HepG2 (cell line): ENCODE data around the gene CCDC126. TPM values are rescaled to one million over a fixed set of nuclear protein-coding genes. Genes with fewer than 3 reads are reported as not detected.

Experiments used
- BRCA1 ChIP-seq: sonication (generic); formaldehyde crosslinking; IDR thresholded peaks from 2 replicates; pipeline ENCODE4 v1.4.0; 2020; ENCODE audit warnings: missing genetic modification reagents
- DR1 ChIP-seq: sonication (generic); formaldehyde crosslinking; IDR thresholded peaks from 2 replicates; pipeline ENCODE4 v1.8.0; 2021; ENCODE audit warnings: mild to moderate bottlenecking, missing genetic modification reagents, inconsistent platforms
- EP300 ChIP-seq, 3 experiments: sonication (generic) in 1 of 3; formaldehyde crosslinking in 1 of 3; IDR thresholded peaks; 2 replicates each; pipeline versions ENCODE4 v1.5.1 to v1.6.1; 2011 to 2020; ENCODE audit warnings: low read depth in 2 of 3, low read length in 2 of 3, borderline replicate concordance in 1 of 3, improper control_type of control experiment in 1 of 3, mild to moderate bottlenecking in 1 of 3, missing genetic modification reagents in 1 of 3, moderate library complexity in 1 of 3
- GPN1 ChIP-seq: sonication (generic); formaldehyde crosslinking; IDR thresholded peaks from 2 replicates; pipeline ENCODE4 v1.5.1; 2020; ENCODE audit warnings: missing genetic modification reagents, borderline replicate concordance
- KLF6 ChIP-seq: IDR thresholded peaks from 2 replicates; pipeline ENCODE4 v1.8.0; 2016; ENCODE audit warnings: missing biosample characterization, missing genetic modification reagents
- POLR2A ChIP-seq, 2 experiments: IDR thresholded peaks; 2 replicates each; pipeline ENCODE4 v1.6.1; 2011; ENCODE audit warnings: low read depth in 2 of 2, low read length in 2 of 2, mild to moderate bottlenecking in 1 of 2, moderate library complexity in 1 of 2; ENCODE audit not compliant: insufficient read depth in 1 of 2
- RBAK ChIP-seq: sonication (generic); formaldehyde crosslinking; IDR thresholded peaks from 2 replicates; pipeline ENCODE4 v1.5.1; 2020; ENCODE audit warnings: mild to moderate bottlenecking, missing genetic modification reagents
- RELA ChIP-seq: sonication (generic); formaldehyde crosslinking; IDR thresholded peaks from 2 replicates; pipeline ENCODE4 v1.4.0; 2020; ENCODE audit warnings: missing genetic modification reagents
- REPIN1 ChIP-seq: sonication (generic); formaldehyde crosslinking; IDR thresholded peaks from 2 replicates; pipeline ENCODE4 v1.8.0; 2022; ENCODE audit warnings: missing genetic modification reagents, low read depth, mild to moderate bottlenecking, borderline replicate concordance
- SYNCRIP ChIP-seq: fragments of 200-400 bp; formaldehyde crosslinking; IDR thresholded peaks from 2 replicates; pipeline ENCODE4 v1.6.1; 2018; ENCODE audit warnings: mild to moderate bottlenecking, low read depth, low read length; ENCODE audit not compliant: insufficient read depth
- TEAD2 ChIP-seq: sonication (generic); formaldehyde crosslinking; IDR thresholded peaks from 2 replicates; pipeline ENCODE4 v1.9.0; 2021; ENCODE audit warnings: missing genetic modification reagents
- ZBTB42 ChIP-seq: sonication (generic); formaldehyde crosslinking; IDR thresholded peaks from 2 replicates; pipeline ENCODE4 v1.5.0; 2020; ENCODE audit warnings: mild to moderate bottlenecking, missing genetic modification reagents
- ZMYM3 ChIP-seq: sonication (generic); formaldehyde crosslinking; IDR thresholded peaks from 2 replicates; pipeline ENCODE4 v1.5.1; 2020; ENCODE audit warnings: mild to moderate bottlenecking, missing genetic modification reagents
- ZNF430 ChIP-seq: sonication (generic); formaldehyde crosslinking; IDR thresholded peaks from 2 replicates; pipeline ENCODE4 v1.9.0; 2021; ENCODE audit warnings: mild to moderate bottlenecking, missing genetic modification reagents
- ZNF496 ChIP-seq: sonication (generic); formaldehyde crosslinking; IDR thresholded peaks from 2 replicates; pipeline ENCODE4 v1.8.1; 2023; ENCODE audit warnings: mild to moderate bottlenecking, moderate library complexity, missing genetic modification reagents; ENCODE audit not compliant: insufficient replicate concordance
- ZNF552 ChIP-seq: sonication (generic); formaldehyde crosslinking; IDR thresholded peaks from 2 replicates; pipeline ENCODE4 v1.9.0; 2022; ENCODE audit warnings: missing genetic modification reagents, mild to moderate bottlenecking, borderline replicate concordance
- ZNF709 ChIP-seq: sonication (generic); formaldehyde crosslinking; IDR thresholded peaks from 2 replicates; pipeline ENCODE4 v1.5.0; 2020; ENCODE audit warnings: mild to moderate bottlenecking, missing genetic modification reagents
- ZSCAN30 ChIP-seq: sonication (generic); formaldehyde crosslinking; IDR thresholded peaks from 2 replicates; pipeline ENCODE4 v1.5.0; 2020; ENCODE audit warnings: mild to moderate bottlenecking, missing genetic modification reagents
- polyA plus RNA-seq, 8 experiments: library from polyadenylated mRNA; depleted of rRNA in 3 of 8; stranded (reverse) in 7 of 8; unstranded in 1 of 8; fragments of >200 nt; fragmentation: Illumina TruSeq in 4 of 8; extraction: Trizol in 4 of 8; gene quantifications; 2 replicates each; pipeline versions ENCODE4 v1.2.1 to v1.2.3, GENCODE V29; 2011 to 2016; ENCODE audit warnings: low read depth in 4 of 8, missing spikeins in 1 of 8, mixed read lengths in 1 of 8; ENCODE audit not compliant: insufficient read depth in 1 of 8
- total RNA-seq, 5 experiments: library from RNA; depleted of rRNA; stranded (reverse); fragments of >200 nt; fragmentation: Illumina TruSeq; extraction: Trizol; gene quantifications; 2 replicates each; pipeline ENCODE4 v1.2.3, GENCODE V29; 2016; ENCODE audit warnings: low read depth in 1 of 5
- TF ChIP-seq, protein P1 (sequence below): sonication (generic); formaldehyde crosslinking; IDR thresholded peaks from 2 replicates; pipeline ENCODE4 v1.4.0; 2020; ENCODE audit warnings: missing genetic modification reagents
- TF ChIP-seq, protein P2 (sequence below): sonication (generic); formaldehyde crosslinking; IDR thresholded peaks from 2 replicates; pipeline ENCODE4 v1.5.0; 2020; ENCODE audit warnings: mild to moderate bottlenecking, low read depth, missing genetic modification reagents, borderline replicate concordance
- TF ChIP-seq, protein P3 (sequence below): IDR thresholded peaks from 2 replicates; pipeline ENCODE4 v1.6.1; 2016; ENCODE audit warnings: mild to moderate bottlenecking, missing biosample characterization, missing genetic modification reagents
- TF ChIP-seq, protein P4 (sequence below): sonication (generic); formaldehyde crosslinking; IDR thresholded peaks from 2 replicates; pipeline ENCODE4 v1.8.0; 2022; ENCODE audit warnings: missing genetic modification reagents, low read depth, mild to moderate bottlenecking, borderline replicate concordance
- TF ChIP-seq, protein P5 (sequence below): IDR thresholded peaks from 2 replicates; pipeline ENCODE4 v1.6.1; 2018; ENCODE audit warnings: missing genetic modification reagents
- TF ChIP-seq, protein P6 (sequence below): sonication (generic); formaldehyde crosslinking; IDR thresholded peaks from 2 replicates; pipeline ENCODE4 v1.4.0; 2020; ENCODE audit warnings: mild to moderate bottlenecking, missing genetic modification reagents

The CCDC126 gene
- total and polyA plus RNA-seq, 2 of the 13 experiments (the other 11 are each of a cell fraction or from before 2014, with no cell fraction given), result 3.5 to 9.3 TPM

DNA sequence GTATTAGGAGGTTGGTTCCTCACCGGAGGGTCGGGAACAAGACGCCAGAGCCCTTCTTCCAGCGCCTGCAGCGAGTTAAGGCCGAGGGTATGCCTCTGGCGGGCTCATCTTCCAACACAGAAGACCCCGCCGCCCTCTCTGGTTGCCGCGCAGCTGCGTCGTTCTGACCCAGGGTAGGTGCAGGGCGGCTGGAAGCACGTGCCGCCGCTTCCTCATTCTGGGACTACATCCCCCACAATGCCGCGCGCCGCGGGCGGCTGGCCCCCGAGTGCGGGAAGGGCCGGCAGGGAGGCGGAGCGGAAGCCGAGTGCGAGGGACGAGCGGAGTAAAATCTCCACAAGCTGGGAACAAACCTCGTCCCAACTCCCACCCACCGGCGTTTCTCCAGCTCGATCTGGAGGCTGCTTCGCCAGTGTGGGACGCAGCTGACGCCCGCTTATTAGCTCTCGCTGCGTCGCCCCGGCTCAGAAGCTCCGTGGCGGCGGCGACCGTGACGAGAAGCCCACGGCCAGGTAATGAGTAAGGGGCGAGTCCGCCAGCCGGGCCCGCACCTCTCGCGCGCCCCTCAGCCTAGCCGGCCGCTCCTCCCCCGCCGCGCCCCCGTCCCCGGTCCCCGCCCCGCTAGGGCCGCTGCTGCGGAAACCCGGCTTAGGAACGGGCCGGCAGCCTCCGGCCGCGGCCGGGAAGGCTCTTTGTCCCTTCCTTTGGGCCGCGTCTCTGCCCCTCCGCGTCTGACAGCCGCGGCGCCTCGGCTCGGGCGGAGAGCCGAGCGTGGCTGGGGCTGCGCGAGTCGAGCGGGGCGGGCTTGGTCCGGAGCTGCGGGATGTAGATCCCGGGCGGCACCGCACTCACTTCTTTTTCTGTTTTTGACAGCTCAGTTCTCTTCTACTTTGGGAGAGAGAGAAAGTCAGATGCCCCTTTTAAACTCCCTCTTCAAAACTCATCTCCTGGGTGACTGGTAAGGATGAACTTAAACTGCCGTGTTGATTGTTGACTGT is at the start of gene CCDC126 (continued):
- TF ChIP-seq GPN1 (CRISPR knock-in tag) (no peak), KLF6 (peak; percentile 59; the same call in 1 of the 2 replicates), ZNF430 (CRISPR knock-in tag) (peak; percentile 96), RELA (CRISPR knock-in tag) (no peak), TEAD2 (CRISPR knock-in tag) (no peak), ZNF496 (no peak), BRCA1 (CRISPR knock-in tag) (no peak), RBAK (CRISPR knock-in tag) (no peak), REPIN1 (peak; percentile 92), SYNCRIP (no peak), POLR2A (IDR thresholded peaks at IDR 0.05; ENCODE audit: insufficient read depth in 1 of 2, low read depth in 2 of 2, low read length in 2 of 2) (peak; percentile 72 to 83), EP300 (IDR thresholded peaks at IDR 0.05; ENCODE audit: low read depth in 2 of 2, low read length in 2 of 2) (no peak), EP300 (CRISPR knock-in tag; IDR thresholded peaks at IDR 0.05; ENCODE audit: borderline replicate concordance) (peak; percentile 22; the same call in 1 of the 2 replicates), ZMYM3 (CRISPR knock-in tag) (0 out of 2 replicates have a peak, but pooled peaks have one; percentile 53), ZNF552 (CRISPR knock-in tag) (0 out of 2 replicates have a peak, but pooled peaks have one; percentile 45), ZSCAN30 (CRISPR knock-in tag) (no peak), DR1 (no peak; the same call in 1 of the 2 replicates), ZNF709 (CRISPR knock-in tag) (peak; percentile 78), ZBTB42 (CRISPR knock-in tag) (no peak)
- TF ChIP-seq, protein P1, sequence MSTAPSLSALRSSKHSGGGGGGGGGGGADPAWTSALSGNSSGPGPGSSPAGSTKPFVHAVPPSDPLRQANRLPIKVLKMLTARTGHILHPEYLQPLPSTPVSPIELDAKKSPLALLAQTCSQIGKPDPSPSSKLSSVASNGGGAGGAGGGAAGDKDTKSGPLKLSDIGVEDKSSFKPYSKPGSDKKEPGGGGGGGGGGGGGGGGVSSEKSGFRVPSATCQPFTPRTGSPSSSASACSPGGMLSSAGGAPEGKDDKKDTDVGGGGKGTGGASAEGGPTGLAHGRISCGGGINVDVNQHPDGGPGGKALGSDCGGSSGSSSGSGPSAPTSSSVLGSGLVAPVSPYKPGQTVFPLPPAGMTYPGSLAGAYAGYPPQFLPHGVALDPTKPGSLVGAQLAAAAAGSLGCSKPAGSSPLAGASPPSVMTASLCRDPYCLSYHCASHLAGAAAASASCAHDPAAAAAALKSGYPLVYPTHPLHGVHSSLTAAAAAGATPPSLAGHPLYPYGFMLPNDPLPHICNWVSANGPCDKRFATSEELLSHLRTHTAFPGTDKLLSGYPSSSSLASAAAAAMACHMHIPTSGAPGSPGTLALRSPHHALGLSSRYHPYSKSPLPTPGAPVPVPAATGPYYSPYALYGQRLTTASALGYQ (CRISPR knock-in tag), result no peak; the same call in 1 of the 2 replicates
- TF ChIP-seq, protein P2, sequence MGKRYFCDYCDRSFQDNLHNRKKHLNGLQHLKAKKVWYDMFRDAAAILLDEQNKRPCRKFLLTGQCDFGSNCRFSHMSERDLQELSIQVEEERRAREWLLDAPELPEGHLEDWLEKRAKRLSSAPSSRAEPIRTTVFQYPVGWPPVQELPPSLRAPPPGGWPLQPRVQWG (CRISPR knock-in tag), result no peak
- TF ChIP-seq, protein P3, sequence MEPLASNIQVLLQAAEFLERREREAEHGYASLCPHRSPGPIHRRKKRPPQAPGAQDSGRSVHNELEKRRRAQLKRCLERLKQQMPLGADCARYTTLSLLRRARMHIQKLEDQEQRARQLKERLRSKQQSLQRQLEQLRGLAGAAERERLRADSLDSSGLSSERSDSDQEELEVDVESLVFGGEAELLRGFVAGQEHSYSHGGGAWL (CRISPR knock-in tag), result peak; percentile 93
- TF ChIP-seq, protein P4, sequence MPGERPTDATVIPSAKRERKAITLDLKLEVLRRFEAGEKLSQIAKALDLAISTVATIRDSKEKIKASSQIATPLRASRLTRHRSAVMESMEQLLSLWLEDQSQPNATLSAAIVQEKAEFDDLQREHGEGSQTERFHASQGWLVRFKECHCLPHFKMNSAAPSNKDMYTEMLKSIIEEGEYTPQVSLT (CRISPR knock-in tag), result no peak; the same call in 1 of the 2 replicates
- TF ChIP-seq, protein P5, sequence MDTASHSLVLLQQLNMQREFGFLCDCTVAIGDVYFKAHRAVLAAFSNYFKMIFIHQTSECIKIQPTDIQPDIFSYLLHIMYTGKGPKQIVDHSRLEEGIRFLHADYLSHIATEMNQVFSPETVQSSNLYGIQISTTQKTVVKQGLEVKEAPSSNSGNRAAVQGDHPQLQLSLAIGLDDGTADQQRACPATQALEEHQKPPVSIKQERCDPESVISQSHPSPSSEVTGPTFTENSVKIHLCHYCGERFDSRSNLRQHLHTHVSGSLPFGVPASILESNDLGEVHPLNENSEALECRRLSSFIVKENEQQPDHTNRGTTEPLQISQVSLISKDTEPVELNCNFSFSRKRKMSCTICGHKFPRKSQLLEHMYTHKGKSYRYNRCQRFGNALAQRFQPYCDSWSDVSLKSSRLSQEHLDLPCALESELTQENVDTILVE (CRISPR knock-in tag), result peak; percentile 66; the same call in 1 of the 2 replicates
- TF ChIP-seq, protein P6, sequence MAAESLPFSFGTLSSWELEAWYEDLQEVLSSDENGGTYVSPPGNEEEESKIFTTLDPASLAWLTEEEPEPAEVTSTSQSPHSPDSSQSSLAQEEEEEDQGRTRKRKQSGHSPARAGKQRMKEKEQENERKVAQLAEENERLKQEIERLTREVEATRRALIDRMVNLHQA (CRISPR knock-in tag), result no peak
